Vagina (tissue), 2 donors: ENCODE measurements around the gene RNASEH1. TPM values are rescaled to one million over a fixed set of nuclear protein-coding genes. Genes with fewer than 3 reads are reported as not detected.

Experiments
- DNase-seq, 2 donors: peaks; one replicate each; pipeline ENCODE4 v3.0.0-alpha.2; 2017; ENCODE audit errors: extremely low spot score in 2 of 2
- H3K27ac ChIP-seq: fragments of 200-600 bp; sonication (generic); one replicate; pipeline ENCODE4 v1.5.1; 2019
- H3K27me3 ChIP-seq: fragments of 200-600 bp; sonication (generic); one replicate; pipeline ENCODE4 v1.5.1; 2019
- H3K36me3 ChIP-seq, 2 donors: fragments of 200-600 bp; sonication (generic); one replicate each; pipeline ENCODE4 v1.5.1; 2017 to 2019
- H3K4me1 ChIP-seq: fragments of 200-600 bp; sonication (generic); one replicate; pipeline ENCODE4 v1.5.1; 2019
- H3K4me3 ChIP-seq, 2 donors: fragments of 200-600 bp; sonication (generic); 1 replicate in 1 of 2; 2 replicates in 1 of 2; pipeline ENCODE4 v1.5.1; 2016 to 2019
- H3K9me3 ChIP-seq: fragments of 200-600 bp; sonication (generic); one replicate; pipeline ENCODE4 v1.5.1; 2019
- POLR2A ChIP-seq, 2 donors: fragments of 450-650 bp; IDR thresholded peaks; one replicate each; pipeline ENCODE4 v1.6.1; 2017; ENCODE audit warnings: antibody characterized with exemption in 2 of 2, mild to moderate bottlenecking in 2 of 2, moderate library complexity in 2 of 2
- POLR2AphosphoS5 ChIP-seq, 2 donors: sonication (generic); formaldehyde crosslinking; IDR thresholded peaks; one replicate each; pipeline ENCODE4 v1.9.0; 2017; ENCODE audit warnings: antibody characterized with exemption in 2 of 2, mild to moderate bottlenecking in 2 of 2, low read depth in 1 of 2; ENCODE audit not compliant: insufficient read depth in 1 of 2
- intact Hi-C: fragments of 100-400 bp; cut with DNase I; formaldehyde crosslinking; loops from one replicate; pipeline ENCODE4 v1.15.1; 2023
- total RNA-seq: library from RNA; depleted of rRNA; stranded (reverse); fragments of >200 nt; gene quantifications from one replicate; pipeline ENCODE4 v1.2.3, GENCODE V29; 2016
- TF ChIP-seq, protein P1 (sequence below), 3 experiments: fragments of 450-650 bp in 2 of 3; fragments of 200-600 bp in 1 of 3; sonication (generic) in 1 of 3; IDR thresholded peaks; one replicate each; pipeline ENCODE4 v1.5.1; 2017 to 2019; ENCODE audit warnings: antibody characterized with exemption in 3 of 3, mild to moderate bottlenecking in 2 of 3, moderate library complexity in 2 of 3

RNASEH1 gene
- total RNA-seq, 1 donor from 2014 or later: 17.2 TPM

DNA sequence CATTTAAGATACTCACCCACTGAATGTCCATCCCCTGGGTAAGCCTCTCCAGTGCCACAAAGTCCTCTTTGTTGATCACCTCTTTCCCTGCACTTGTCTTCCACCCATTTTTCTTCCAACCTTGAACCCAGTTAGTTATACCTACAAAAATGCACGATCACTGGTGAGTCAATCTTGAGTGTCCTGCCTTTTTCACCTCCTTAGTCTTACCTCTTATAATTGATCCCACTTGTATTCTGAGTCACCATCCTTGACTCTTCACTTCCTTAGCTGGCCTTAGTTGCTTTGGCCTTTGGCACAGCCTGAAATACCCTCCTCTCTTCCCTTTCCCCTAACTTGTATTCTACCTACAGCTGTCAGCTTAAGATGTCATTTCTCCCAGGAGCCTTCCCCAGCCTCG, 10.2 kb downstream of the RNASEH1 start:
- intact Hi-C loops: no loop called here
- no peaks in the 10 kb centered on the region for H3K4me1 ChIP-seq
- peaks cover 0 to 90% of the 10 kb centered on the region in 2 donors for H3K36me3 ChIP-seq
- no peaks in the 10 kb centered on the region for H3K27me3 ChIP-seq
- no peak for DNase-seq
- TF ChIP-seq, protein P1, sequence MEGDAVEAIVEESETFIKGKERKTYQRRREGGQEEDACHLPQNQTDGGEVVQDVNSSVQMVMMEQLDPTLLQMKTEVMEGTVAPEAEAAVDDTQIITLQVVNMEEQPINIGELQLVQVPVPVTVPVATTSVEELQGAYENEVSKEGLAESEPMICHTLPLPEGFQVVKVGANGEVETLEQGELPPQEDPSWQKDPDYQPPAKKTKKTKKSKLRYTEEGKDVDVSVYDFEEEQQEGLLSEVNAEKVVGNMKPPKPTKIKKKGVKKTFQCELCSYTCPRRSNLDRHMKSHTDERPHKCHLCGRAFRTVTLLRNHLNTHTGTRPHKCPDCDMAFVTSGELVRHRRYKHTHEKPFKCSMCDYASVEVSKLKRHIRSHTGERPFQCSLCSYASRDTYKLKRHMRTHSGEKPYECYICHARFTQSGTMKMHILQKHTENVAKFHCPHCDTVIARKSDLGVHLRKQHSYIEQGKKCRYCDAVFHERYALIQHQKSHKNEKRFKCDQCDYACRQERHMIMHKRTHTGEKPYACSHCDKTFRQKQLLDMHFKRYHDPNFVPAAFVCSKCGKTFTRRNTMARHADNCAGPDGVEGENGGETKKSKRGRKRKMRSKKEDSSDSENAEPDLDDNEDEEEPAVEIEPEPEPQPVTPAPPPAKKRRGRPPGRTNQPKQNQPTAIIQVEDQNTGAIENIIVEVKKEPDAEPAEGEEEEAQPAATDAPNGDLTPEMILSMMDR (IDR thresholded peaks at IDR 0.05): no peak
- no peak for TF ChIP-seq POLR2A (IDR thresholded peaks at IDR 0.05)
- no peak for TF ChIP-seq POLR2AphosphoS5 (IDR thresholded peaks at IDR 0.05; ENCODE audit: insufficient read depth in 1 of 2, low read depth in 1 of 2)
- no peaks in the 10 kb centered on the region for H3K9me3 ChIP-seq
- H3K27ac ChIP-seq: no peak overlapping the region
- no peak overlapping the region for H3K4me3 ChIP-seq

DNA sequence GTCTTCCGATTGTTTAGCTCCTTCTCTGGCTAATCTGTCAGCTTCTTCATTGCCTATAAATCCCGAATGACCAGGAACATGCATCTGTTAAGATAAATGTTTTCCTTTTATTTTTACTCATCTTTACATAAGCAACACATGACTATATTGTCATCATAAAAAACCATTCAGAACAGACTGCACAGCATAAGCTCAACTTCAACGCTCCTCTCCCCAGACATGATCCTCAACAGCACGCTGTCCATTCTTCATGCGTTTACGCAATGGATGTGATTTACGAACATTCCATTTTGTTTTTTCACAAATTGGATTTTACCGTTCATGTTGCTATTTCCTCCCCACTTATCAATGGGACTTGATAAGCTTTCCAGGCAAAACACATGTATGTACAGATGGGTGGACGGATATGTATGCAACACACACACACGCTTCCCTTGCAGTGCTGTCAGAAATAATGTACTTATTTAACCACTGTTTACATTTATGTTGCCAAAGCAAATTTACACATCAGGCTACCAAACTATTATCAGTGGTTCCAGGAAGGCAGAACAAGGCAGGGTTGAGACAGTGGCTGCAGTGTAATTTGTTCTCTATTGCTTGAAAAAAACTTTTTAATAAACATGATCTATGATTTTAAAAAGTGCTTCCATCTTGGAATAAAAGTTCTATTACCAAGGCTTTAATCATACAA, 12.2 kb downstream of the RNASEH1 start:
- intact Hi-C loops: no loop called here
- Histone ChIP-seq H3K27ac (no peak overlapping the region), H3K36me3 (peaks cover 0 to 86% of the 10 kb centered on the region in 2 donors)

DNA sequence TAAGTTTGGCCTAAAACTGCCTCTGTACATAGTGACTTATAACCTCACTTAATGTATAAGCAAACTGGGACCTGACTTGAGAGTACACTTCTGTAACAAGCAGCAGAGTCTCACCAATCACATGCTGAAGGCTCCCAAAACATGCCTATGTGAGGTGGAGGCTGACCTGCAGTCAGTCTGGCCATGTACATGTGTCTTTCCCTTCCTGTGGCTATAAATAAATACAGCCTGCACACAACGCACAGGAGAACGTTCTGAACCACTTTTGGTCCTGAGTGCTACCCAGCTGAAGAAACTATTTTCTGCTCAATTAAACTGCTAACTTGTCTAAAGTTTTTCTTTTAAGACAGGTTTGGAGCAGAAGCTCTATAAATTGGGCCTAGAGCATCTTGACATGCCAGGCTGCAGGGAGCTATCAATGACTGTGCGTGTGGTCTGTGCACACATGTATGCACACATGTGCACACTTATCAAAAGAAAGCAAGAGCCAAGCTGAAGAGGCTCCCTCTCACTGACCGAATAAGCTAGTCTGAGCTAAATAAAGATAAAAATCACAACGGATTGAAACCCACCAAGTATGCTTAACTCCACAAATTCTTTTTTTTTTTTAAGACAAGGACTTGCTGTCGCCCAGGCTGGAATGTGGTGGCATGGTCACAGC, 15.0 kb downstream of the RNASEH1 start:
- H3K36me3 ChIP-seq: peaks cover 0 to 74% of the 10 kb centered on the region in 2 donors
- no peak for TF ChIP-seq POLR2AphosphoS5 (IDR thresholded peaks at IDR 0.05; ENCODE audit: insufficient read depth in 1 of 2, low read depth in 1 of 2)
- TF ChIP-seq, protein P1 (IDR thresholded peaks at IDR 0.05): no peak
- no peak for TF ChIP-seq POLR2A (IDR thresholded peaks at IDR 0.05)
- intact Hi-C loops: no loop called here
- H3K27ac ChIP-seq: no peak overlapping the region
- no peaks in the 10 kb centered on the region for H3K27me3 ChIP-seq
- no peaks in the 10 kb centered on the region for H3K9me3 ChIP-seq
- H3K4me3 ChIP-seq: no peak overlapping the region
- H3K4me1 ChIP-seq: no peaks in the 10 kb centered on the region
- DNase-seq: no peak

More for the DNA sequence above, 12.2 kb downstream of the RNASEH1 start:
- H3K27me3 ChIP-seq: no peaks in the 10 kb centered on the region
- DNase-seq: no peak
- TF ChIP-seq POLR2A (IDR thresholded peaks at IDR 0.05): no peak
- TF ChIP-seq, protein P1 (IDR thresholded peaks at IDR 0.05): no peak
- TF ChIP-seq POLR2AphosphoS5 (IDR thresholded peaks at IDR 0.05; ENCODE audit: insufficient read depth in 1 of 2, low read depth in 1 of 2): no peak
- no peaks in the 10 kb centered on the region for H3K4me1 ChIP-seq
- H3K9me3 ChIP-seq: no peaks in the 10 kb centered on the region
- H3K4me3 ChIP-seq: no peak overlapping the region

DNA sequence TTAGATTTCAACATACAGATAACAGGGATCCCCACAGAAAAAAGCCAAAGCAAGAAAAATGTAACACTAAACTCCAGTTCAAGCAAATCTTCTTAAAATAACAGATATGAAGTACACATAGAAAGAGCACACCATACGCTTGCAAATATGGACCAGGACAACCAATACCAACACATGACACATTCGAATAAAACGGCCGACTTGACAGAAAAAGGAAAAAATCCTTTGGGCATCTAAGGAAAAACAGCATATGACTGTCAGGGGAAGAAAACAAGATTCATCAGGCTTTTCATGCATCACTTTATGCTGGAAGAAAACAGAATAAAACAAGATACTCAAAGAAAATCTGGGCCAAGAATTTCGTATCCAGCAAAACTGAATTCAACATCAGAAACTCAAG, 16.0 kb downstream of the RNASEH1 start:
- Histone ChIP-seq H3K27ac (no peak overlapping the region), H3K9me3 (no peaks in the 10 kb centered on the region), H3K36me3 (peaks cover 0 to 67% of the 10 kb centered on the region in 2 donors), H3K4me3 (no peak overlapping the region), H3K27me3 (no peaks in the 10 kb centered on the region), H3K4me1 (peaks cover 2% of the 10 kb centered on the region)
- DNase-seq: no peak
- TF ChIP-seq POLR2A (IDR thresholded peaks at IDR 0.05) (no peak), POLR2AphosphoS5 (IDR thresholded peaks at IDR 0.05; ENCODE audit: insufficient read depth in 1 of 2, low read depth in 1 of 2) (no peak)
- TF ChIP-seq, protein P1 (IDR thresholded peaks at IDR 0.05): no peak
- intact Hi-C loops: no loop called here

DNA sequence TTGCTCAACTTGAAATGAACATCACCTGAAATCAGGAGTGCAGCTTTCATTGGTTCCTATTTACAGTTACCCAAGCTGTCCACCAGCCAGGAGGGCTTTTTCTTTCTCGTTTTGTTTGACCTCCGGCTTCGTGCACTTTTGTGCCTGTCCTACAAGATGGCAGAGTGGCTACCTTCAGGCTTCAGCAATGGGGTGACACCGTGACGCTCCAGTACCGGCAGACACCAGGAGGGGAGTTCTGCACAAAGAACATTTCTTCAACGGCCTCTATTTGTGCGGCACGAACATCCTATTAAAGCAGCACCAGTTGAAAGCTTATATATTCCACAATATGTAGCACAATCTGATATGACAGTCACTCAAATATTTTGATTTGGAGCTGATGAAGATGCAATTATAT, 18.3 kb downstream of the RNASEH1 start:
- intact Hi-C loops: no loop called here
- H3K4me1 ChIP-seq: peaks cover 24% of the 10 kb centered on the region
- TF ChIP-seq, protein P1 (IDR thresholded peaks at IDR 0.05): no peak
- no peak overlapping the region for H3K27ac ChIP-seq
- no peak overlapping the region for H3K4me3 ChIP-seq
- DNase-seq: no peak
- peaks cover 0 to 44% of the 10 kb centered on the region in 2 donors for H3K36me3 ChIP-seq
- H3K9me3 ChIP-seq: no peaks in the 10 kb centered on the region
- H3K27me3 ChIP-seq: no peaks in the 10 kb centered on the region
